GM21367 (cell line): ENCODE measurements around the gene SLC8A1.

Experiments used
- ATAC-seq: cut with Tn5 transposase; IDR thresholded peaks from one replicate; pipeline ENCODE4 v1.9.1; 2021; ENCODE audit not compliant: unreplicated experiment

Gene SLC8A1

DNA sequence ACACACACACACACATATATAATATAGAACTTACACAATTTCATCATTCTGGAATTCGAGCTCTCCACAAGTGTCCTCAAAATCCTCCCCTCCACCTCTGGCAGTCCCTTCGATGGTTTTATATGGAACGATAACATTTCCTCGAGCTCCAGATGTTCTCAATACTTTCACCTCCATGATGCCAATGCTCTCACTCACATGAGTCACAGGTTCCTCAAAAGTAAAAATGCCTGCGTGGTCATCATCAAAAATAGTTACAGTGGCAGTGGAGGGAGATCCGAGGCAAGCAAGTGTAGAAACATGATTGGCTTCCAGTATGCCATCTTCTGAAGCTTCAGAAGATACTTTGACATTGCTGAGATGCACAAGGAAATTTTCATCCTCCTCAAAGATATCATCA, 23.5 kb downstream of the SLC8A1 start:
- ATAC-seq: no peak

DNA sequence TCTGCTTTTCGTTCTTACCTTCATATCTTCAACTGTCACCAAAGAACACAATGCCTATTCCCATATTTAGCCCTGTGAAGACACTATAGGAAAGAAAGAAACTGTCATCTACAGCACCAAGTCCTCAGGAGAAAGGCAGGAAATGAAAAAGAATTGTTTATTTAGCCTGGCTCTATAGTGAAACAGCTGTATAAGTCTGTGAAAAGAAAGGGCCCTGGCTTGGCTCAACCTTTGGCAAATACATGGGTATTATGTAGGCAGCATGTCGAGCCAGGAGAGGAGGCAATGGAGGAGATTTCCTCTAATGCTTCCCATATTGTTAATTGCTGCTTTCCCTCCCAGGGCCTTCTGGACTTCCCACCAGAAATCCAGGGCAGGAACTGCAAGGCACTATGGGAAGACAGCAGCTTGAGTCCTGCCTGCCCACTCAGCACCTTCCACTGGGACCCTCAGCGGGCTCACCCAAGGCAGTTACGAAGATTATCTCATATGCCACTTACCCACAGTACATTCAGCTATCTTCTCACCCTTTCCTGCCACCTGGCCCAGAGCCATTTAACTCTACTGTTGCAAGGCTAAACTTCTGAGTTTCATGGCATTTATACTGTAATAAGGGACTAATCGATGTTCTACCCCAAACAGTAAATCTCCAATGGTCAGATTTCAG, 30.1 kb downstream of the SLC8A1 start:
- no peak for ATAC-seq

DNA sequence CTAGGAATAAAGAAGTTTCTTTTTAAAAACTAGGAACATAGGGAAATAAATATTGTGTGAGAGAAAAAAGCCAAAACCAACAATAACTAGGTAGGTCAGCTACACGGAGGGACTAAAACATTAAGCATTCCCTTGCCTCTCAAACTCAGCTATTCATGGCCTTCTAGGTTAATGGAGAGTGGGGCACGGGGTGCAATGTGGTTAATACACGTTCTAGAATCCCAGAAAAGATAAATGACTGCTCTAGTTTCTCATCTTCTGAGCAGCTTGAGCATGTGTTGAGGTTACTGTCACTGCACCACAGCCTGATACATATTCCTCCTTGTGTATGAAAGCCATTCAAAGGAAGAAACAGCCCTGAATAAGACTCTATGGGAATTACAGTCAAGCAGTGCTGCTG, 31.4 kb downstream of the SLC8A1 start:
- ATAC-seq: no peak

DNA sequence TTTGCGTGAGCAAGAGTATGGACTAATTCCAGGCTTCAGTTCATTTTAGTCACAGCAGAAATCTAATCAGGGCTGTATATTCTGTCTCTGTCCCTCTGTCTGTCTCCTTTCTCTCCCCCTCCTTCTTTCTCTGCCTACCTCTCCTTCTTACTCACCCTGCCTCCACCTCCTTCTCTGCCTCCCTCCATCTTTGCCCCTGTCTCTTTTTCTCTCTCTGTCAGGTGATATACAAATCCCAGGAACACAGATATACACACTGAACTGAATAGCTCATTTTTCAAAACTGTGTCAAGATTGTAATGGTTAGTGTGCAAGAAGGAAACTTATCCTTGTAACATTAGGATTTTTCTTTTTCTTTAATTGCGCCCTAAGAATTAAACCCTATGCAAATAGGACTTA, 32.5 kb downstream of the SLC8A1 start:
- ATAC-seq: no peak

DNA sequence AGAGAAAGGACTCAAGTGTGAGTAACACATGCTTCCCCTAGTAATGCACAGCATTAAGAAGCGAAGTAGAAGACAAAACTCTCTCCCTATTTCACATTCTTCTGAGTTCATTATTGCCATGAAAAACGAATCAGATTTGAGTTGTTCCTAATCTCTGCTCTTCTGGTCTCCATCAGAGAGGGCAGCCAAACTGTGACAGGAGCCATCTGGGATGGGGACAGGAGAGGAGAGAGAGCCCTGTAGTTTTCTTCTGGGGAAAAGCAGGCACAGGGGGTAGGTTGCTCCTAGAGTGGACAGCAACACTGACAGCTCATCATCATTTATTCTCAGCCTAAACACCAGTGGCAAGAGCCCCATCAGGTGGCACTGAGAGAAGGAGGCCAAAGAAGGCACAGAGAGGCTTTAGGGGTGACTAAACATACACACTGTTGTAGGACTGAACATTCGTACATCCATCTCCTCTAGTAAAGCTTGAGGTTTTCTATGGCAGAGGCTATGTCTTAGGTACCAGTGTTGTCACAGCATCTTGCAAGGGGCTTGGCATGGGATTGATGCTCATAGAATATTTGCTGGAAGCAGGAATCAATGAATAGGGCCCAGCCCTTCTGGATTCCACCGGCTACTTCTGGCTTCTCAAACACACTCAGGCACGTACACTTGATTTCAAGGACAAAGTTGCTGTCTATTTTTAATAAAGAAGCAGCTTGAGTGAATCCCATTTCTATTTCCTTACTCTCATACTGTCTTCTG, 33.1 kb downstream of the SLC8A1 start:
- no peak for ATAC-seq

DNA sequence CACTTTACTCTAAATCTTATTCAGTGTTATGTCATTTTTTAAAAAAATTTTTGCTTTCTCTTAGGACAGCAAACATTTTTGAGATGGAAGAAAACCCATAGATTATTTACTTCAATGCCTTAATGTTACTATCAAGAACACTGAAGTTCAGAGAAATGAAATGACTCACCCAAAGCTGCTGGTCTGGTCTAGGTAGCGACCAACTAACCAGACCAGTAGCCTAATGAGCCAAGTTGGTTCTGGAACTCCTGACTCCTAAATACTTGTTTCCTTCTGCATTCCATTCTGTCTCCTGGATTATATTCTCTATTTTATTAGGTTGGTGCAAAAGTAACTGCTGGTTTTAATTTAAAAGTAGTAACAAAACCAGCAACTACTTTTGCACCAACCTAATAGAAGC, 35.4 kb downstream of the SLC8A1 start:
- no peak for ATAC-seq

DNA sequence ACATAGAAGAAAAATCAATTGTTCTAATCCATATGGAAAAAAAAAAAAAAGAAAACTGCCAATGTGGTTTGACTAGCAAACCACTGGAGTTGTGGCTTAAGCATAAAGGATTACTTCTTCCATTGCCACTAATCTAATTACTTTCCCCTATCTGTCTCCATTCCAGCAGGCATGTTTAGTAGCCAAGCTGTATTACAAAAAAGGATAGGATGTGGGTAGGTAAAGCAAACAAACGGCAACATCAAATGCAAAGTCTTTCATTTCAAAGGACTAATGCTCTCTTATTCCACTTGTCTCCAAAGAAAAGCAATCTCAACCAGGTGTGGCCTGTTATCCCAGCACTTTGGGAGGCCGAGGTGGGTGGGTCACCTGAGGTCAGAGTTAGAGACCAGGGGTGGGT, 36.5 kb downstream of the SLC8A1 start:
- no peak for ATAC-seq

DNA sequence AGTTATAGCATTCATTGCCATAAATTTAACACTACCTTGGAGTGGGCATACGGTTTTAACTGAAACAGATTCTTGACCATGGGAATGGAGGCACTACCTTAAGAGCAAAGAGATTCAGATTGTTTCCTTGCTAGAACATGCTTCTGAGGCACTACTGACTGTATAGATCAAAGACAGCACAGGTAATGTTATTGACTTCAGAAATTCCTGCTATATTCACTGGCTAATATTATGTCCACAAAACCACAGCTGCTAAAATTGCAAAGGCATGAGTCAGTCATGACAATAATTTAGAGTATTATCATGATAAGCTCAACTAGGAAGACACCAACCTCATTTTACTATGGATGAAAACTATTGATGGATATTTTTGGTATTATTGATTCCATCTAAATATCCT, 39.4 kb downstream of the SLC8A1 start:
- no peak for ATAC-seq

DNA sequence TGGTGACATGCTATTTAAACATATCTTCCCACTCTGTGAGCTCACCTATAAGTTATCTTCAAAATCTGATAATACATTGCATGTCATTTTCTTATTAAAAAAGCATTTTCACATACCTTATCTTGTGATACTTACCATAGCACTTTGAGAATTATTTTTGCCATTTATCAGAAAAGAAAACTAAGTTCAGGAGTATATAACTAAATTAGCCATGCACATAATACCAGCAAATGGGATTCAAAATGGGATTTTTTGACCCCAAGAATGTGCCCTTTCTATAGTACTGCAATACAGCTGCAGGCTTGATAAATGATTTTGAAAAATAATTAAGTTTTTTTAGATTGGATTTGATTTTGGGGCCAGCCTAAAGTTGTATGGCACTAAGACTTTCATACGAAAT, 41.2 kb downstream of the SLC8A1 start:
- ATAC-seq: no peak

DNA sequence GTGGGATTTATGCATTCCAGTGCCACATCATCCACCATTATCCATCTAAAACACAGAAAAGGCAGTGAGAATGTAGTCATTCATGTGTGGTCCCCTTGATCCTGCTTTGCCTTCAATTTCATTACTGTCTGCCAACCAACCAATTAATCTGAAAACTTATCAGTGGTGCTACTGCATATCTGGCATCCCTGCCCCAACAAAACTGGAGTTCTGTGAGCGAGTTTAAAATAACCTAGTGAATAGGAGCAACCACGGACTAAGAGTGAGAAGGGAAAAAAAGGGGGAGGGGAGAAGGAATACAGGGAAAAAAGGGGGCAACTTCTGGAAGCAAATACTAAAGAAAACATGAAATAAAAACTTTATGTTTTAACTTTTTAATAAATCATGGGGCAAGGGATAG, 42.2 kb downstream of the SLC8A1 start:
- ATAC-seq: no peak

DNA sequence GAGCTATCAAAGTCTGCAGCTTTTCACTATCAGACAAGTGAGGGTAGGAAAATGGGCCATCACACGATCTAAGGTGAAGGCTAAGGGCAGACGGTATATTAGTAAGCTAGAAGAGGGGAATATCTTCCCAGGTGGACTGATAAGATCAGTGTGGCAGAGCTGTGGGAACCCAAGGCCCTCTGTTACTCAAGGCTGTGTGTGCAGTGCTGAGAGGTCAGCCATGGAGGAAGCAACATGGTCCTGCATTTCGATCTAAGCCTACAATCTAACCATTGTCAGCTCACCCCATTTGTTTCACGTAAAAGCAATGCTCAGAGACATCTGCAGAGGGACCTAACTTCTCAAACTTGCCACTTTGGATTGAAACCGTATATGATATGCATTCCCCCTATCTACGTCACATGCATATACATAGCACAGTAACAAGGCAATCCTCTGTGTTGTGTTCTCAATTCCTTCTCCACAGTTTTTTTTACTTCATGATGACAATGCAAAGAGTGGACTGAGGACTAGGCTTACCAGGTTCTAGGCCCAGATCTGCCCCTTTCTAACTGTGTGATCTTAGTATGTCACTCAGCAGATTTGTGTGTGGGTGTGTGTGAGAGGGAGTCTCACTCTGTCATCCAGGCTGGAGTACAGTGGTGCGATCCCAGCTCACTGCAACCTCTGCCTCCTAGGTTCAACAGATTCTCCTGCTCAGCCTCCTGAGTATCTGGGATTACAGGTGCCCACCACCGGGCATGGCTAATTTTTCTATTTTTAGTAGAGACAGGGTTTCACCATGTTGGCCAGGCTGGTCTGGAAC, 45.2 kb downstream of the SLC8A1 start:
- no peak for ATAC-seq

DNA sequence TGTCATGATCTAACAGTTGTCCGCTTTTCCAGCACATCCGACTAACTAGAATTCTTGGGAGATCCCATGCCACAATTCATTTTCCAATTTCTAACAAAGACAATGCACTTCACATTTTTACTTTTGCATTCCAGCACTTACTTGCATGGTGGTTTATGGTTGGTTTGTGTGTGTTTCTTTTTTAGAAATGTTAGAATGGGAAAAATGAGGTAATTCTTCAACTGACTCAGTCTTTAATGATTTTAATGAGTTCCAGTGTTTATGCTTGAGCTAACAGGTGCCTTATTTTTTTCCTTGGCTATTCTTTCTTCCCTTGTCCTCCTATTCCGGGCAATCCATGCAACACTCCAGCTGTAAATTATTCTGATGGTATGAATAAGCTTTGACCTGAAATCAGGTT, 46.4 kb downstream of the SLC8A1 start:
- no peak for ATAC-seq

DNA sequence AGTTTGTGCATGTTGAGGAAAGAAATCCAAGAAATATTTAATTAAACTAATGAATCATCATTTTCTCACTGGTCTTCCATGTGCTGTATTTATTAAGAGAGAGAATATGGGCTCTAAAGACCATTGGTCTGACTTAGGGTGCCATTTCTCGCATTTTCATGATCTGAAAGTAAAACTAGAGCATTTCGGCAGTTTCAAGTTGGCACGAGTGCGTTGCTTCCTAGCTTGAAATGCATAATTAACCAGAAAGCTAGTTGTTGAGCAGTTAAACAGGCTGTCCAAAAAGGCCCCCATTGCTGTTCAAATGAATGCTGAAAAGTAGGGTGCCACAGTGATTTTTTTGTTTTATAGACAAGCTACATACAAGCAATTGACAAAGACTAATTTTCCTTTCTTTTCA, 47.4 kb downstream of the SLC8A1 start:
- no peak for ATAC-seq

DNA sequence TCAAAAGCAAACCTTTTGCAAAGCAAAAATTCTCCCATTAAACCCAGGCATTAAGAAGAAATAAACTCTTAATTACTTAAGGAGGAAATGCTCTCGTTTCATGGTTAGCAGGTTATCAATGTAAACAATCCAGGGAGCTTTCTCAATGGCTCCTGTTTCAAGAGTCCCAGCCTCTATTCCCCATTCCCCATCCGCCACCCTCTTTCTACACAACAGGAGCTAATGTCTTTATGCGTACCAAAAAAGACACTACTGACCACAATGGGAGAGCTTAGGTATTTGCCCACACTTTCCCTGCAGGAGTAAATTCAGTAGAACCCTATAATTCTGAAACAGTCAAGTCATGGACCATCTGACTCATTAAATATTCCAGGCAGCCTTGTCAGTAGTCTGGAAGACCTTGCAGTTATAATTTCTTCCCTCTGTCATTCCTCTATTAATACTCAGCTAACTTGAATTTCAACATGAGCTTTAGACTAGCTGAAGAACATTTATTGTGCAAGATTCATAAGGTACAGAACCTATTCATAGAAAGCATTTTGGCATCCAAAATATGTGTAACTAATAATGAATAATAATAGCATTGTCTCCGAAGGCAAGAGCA, 48.6 kb downstream of the SLC8A1 start:
- ATAC-seq: no peak

DNA sequence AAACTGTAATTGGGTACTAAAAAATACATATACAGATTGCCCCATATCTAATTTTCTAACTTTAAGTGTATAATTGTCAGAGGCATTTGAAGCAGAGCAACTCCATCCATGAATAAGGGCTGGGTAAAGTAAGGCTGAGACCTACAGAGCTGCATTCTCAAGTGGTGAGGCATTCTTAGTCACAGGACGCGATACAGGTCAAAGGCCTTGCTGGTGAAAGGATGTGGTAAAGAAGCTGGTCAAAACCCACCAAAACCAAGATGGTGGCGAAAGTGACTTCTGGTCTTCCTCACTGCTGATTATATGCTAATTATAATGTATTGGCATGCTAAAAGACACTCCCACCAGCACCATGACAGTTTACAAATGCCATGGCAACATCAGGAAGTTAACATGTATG, 50.0 kb downstream of the SLC8A1 start:
- ATAC-seq: no peak

DNA sequence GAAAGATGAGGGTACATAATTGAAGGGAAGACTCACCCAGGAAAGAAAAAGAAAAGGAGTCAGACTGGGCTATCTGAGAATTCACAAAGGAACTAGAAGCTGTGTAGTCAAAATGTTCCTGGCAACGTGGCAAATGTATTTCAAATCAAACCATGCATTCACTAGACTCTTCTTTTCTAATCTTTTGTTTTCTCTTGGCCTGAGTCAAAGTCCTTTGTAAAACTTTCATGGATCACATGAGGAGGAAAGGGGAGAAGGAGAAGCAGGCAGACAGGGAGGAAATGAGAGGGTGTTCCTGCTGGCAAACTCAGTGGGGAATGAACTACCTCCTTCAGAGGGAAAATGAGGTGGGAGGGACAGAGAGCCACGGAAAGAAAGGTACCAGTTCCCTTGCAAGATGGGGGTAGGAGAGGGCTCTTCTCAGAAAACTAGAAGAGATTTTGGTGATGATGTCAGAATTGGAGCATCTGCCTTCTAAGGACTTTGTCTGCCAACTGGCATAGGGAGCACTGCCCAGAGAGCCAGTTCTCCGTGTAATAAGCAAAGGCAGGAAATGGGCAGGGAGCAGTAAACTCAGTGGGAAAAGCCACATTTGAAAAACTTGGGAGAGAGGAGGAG, 51.4 kb downstream of the SLC8A1 start:
- no peak for ATAC-seq

DNA sequence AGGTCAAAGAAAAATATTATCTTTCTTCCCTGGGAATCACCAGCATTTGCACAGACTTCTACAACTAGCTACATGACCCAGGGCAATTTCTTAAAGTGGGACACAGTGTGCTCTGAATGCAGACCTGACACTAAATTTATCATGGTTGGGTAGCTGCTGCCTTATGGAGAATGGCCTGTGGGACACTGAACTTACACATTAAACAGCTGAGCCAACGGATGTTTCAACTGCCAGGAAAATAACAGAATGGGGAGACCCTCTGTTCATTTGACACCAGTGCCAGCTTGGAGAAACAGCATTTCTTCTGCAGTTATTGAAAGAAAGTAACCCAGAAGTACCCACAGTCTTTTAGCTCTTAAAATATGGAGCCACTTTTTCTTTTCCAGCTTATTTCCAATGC, 54.1 kb downstream of the SLC8A1 start:
- ATAC-seq: no peak

DNA sequence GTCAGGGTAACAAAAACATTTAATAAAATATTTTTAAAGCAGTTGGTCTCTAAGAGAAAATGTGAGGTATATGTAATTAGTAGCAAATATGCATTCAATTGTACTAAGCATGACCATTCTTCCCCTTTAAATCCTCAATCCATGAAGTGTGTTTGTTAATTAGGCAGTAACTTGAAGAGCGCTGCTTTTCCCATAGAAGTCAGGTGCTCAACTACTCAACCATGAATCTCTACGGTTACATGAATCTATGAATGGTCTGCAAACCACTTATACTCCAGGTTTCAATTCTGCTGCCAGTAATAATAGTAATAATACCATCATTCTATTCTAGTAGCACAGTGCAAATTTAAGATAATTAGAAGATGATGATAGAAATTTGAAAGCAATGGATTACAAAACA, 55.8 kb downstream of the SLC8A1 start:
- no peak for ATAC-seq

DNA sequence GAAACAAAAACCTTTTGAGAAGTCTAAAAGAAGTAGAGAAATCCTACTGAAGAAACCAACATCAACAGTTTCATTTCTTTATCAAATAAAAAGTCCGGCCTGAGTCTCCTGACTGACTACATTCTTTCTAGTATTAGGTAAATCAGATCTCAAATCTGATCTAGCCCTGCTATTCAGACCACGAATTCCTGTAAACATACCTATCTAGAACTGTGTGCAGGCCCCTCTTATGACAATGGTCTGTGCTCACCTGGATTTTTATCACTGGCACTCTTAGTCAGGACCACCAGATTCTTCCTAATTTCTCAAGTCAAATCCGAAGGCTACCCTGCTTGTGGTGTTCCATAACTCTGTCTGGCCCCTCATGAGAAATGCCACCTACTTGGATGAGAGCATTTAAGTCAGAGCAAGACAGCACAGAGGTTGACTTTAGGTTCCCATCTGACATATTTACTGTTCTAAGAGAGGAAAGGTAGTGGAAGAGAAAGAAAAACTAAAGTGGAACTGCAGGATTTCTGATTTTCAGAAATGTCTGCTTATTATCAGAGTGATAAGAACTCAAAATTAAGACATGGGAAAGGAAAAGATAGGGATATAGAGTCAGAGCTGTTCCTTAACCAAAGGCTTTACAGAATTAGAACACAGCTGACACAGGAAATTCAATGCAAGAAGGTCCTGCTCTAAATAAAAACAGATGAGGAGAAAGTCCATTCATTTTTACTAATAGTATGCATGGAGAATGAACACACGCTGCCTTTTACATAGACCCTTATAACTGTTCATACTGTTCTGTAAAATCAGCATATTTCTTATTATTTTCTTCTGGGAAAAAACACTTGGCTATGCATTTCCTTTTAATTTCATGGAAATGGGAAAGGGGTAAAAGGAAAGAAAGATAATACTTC, 56.5 kb downstream of the SLC8A1 start:
- no peak for ATAC-seq

DNA sequence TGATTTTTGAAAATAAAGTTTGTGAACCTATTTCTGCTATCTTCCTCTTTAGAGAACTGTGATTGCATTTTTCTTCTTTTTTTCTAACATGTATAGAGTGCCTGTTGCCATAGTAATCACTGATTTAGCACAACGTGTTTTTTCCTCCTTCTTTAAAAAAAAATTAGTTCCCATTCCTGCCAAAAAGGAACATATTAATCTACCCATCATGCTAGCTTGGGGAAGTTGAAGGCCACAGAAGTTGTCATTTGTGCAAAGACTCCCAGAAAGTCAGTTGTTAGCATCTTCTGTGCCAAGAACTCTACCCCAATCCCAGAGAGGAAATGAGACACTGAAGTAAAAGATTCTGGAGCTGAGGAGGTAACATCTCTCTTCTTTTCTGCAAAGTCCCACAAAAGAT, 57.3 kb downstream of the SLC8A1 start:
- no peak for ATAC-seq
